Hepatocyte (in vitro differentiated cells): ENCODE measurements around the gene A3GALT2. TPM values are rescaled to one million over a fixed set of nuclear protein-coding genes. Genes with fewer than 3 reads are reported as not detected.

Experiments used
- DNase-seq: peaks from one replicate; pipeline ENCODE4 v3.0.0-alpha.2; 2016; ENCODE audit warnings: low spot score
- H2AFZ ChIP-seq: fragments of 200-600 bp; sonication (generic); 2 replicates; pipeline ENCODE4 v1.6.0; 2016; ENCODE audit warnings: antibody characterized with exemption, mild to moderate bottlenecking
- H3K27ac ChIP-seq: fragments of 200-600 bp; sonication (generic); 2 replicates; pipeline ENCODE4 v1.5.1; 2016; ENCODE audit warnings: mild to moderate bottlenecking
- H3K27me3 ChIP-seq: fragments of 200-600 bp; sonication (generic); 2 replicates; pipeline ENCODE4 v1.6.1; 2016
- H3K36me3 ChIP-seq: fragments of 200-600 bp; sonication (generic); replicated peaks from 2 replicates; pipeline ENCODE4 v1.5.1; 2016; ENCODE audit warnings: low read depth; ENCODE audit not compliant: insufficient read depth
- H3K4me1 ChIP-seq: fragments of 200-600 bp; sonication (generic); 2 replicates; pipeline ENCODE4 v1.5.1; 2016; ENCODE audit warnings: mild to moderate bottlenecking, moderate library complexity; ENCODE audit not compliant: insufficient read depth
- H3K4me2 ChIP-seq: fragments of 200-600 bp; sonication (generic); 2 replicates; pipeline ENCODE4 v1.6.0; 2016
- H3K4me3 ChIP-seq: fragments of 200-600 bp; sonication (generic); 2 replicates; pipeline ENCODE4 v1.5.1; 2016; ENCODE audit warnings: mild to moderate bottlenecking
- H3K79me2 ChIP-seq: fragments of 200-600 bp; sonication (generic); 2 replicates; pipeline ENCODE4 v1.6.0; 2017; ENCODE audit warnings: mild to moderate bottlenecking
- H3K9me2 ChIP-seq: fragments of 200-600 bp; sonication (generic); replicated peaks from 2 replicates; pipeline ENCODE4 v1.6.0; 2017; ENCODE audit warnings: mild to moderate bottlenecking; ENCODE audit not compliant: insufficient read depth
- H3K9me3 ChIP-seq: fragments of 200-600 bp; sonication (generic); 2 replicates; pipeline ENCODE4 v1.5.1; 2016; ENCODE audit warnings: low read depth, mild to moderate bottlenecking
- H4K20me1 ChIP-seq: fragments of 200-600 bp; sonication (generic); 2 replicates; pipeline ENCODE4 v1.6.0; 2016; ENCODE audit warnings: mild to moderate bottlenecking; ENCODE audit not compliant: insufficient read depth, poor library complexity, severe bottlenecking
- EZH2 ChIP-seq: fragments of 200-600 bp; sonication (generic); IDR thresholded peaks from 2 replicates; pipeline ENCODE4 v1.6.1; 2016; ENCODE audit warnings: antibody characterized with exemption, mild to moderate bottlenecking, borderline replicate concordance
- EZH2phosphoT487 ChIP-seq: fragments of 200-600 bp; sonication (generic); IDR thresholded peaks from one replicate; pipeline ENCODE4 v1.6.1; 2018; ENCODE audit warnings: antibody characterized with exemption, mild to moderate bottlenecking, low read depth, moderate library complexity; ENCODE audit not compliant: unreplicated experiment, severe bottlenecking
- WGBS: methylation state at CpG from one replicate; pipeline ENCODE4 v1.1.6; 2016; ENCODE audit warnings: low lambda C conversion rate; ENCODE audit errors: missing lambda C conversion rate; 5-methylcytosine and 5-hydroxymethylcytosine counted together
- polyA plus RNA-seq: library from polyadenylated mRNA; unstranded; fragments of >200 nt; fragmentation: Nextera tagmentation; extraction: Ambion mirVana; gene quantifications from 2 replicates; pipeline ENCODE4 v1.2.1, GENCODE V29; 2016
- total RNA-seq: library from RNA; depleted of rRNA; stranded (reverse); fragments of >200 nt; gene quantifications from 2 replicates; pipeline ENCODE4 v1.2.3, GENCODE V29; 2014
- TF ChIP-seq, protein P1 (sequence below): fragments of 200-600 bp; sonication (generic); IDR thresholded peaks from 2 replicates; pipeline ENCODE4 v1.5.1; 2016; ENCODE audit warnings: antibody characterized with exemption, mild to moderate bottlenecking; ENCODE audit not compliant: poor library complexity

The A3GALT2 gene
- total and polyA plus RNA-seq, 2 experiments from 2014 or later: not detected

- no peak overlapping the region for H3K27ac ChIP-seq
- H3K4me2 ChIP-seq: no peak overlapping the region
- no peaks in the 10 kb centered on the region for H3K9me2 ChIP-seq
- no peaks in the 10 kb centered on the region for H3K9me3 ChIP-seq
- H2AFZ ChIP-seq: no peak overlapping the region
- peaks cover 3% of the 10 kb centered on the region for H3K79me2 ChIP-seq
- TF ChIP-seq EZH2 (no peak), EZH2phosphoT487 (no peak)
- TF ChIP-seq, protein P1, sequence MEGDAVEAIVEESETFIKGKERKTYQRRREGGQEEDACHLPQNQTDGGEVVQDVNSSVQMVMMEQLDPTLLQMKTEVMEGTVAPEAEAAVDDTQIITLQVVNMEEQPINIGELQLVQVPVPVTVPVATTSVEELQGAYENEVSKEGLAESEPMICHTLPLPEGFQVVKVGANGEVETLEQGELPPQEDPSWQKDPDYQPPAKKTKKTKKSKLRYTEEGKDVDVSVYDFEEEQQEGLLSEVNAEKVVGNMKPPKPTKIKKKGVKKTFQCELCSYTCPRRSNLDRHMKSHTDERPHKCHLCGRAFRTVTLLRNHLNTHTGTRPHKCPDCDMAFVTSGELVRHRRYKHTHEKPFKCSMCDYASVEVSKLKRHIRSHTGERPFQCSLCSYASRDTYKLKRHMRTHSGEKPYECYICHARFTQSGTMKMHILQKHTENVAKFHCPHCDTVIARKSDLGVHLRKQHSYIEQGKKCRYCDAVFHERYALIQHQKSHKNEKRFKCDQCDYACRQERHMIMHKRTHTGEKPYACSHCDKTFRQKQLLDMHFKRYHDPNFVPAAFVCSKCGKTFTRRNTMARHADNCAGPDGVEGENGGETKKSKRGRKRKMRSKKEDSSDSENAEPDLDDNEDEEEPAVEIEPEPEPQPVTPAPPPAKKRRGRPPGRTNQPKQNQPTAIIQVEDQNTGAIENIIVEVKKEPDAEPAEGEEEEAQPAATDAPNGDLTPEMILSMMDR: no peak
- WGBS: 90% methylated on average over 22 of the region's 22 CpGs
- DNase-seq: no peak
- H3K36me3 ChIP-seq: peaks cover 14% of the 10 kb centered on the region
- no peak overlapping the region for H3K4me3 ChIP-seq
- H3K27me3 ChIP-seq: no peaks in the 10 kb centered on the region
- peaks cover 4% of the 10 kb centered on the region for H4K20me1 ChIP-seq
- H3K4me1 ChIP-seq: no peaks in the 10 kb centered on the region
These were observed 4.0 kb upstream of the A3GALT2 start for GRCh38 chr1:33324677-33325575.

- no peak overlapping the region for H3K27ac ChIP-seq
- H3K36me3 ChIP-seq: peaks cover 14% of the 10 kb centered on the region
These were observed 3.0 kb upstream of the A3GALT2 start for GRCh38 chr1:33323663-33324477.

GRCh38 chr1:33322870-33323585, 2.1 kb upstream of the A3GALT2 start:
- H3K27ac ChIP-seq: no peak overlapping the region
- 96% methylated on average over 10 of the region's 10 CpGs for WGBS
- peaks cover 14% of the 10 kb centered on the region for H3K36me3 ChIP-seq
- no peaks in the 10 kb centered on the region for H3K4me1 ChIP-seq
- TF ChIP-seq EZH2phosphoT487: no peak
- no peak for TF ChIP-seq EZH2
- TF ChIP-seq, protein P1: no peak
- no peak overlapping the region for H2AFZ ChIP-seq
- no peaks in the 10 kb centered on the region for H4K20me1 ChIP-seq
- H3K9me2 ChIP-seq: no peaks in the 10 kb centered on the region
- H3K79me2 ChIP-seq: no peaks in the 10 kb centered on the region
- H3K4me3 ChIP-seq: no peak overlapping the region
- H3K9me3 ChIP-seq: no peaks in the 10 kb centered on the region
- DNase-seq: no peak
- H3K27me3 ChIP-seq: no peaks in the 10 kb centered on the region
- no peak overlapping the region for H3K4me2 ChIP-seq

More at GRCh38 chr1:33323663-33324477, 3.0 kb upstream of the A3GALT2 start:
- 83% methylated on average over 14 of the region's 14 CpGs for WGBS
- Histone ChIP-seq H2AFZ (no peak overlapping the region), H3K27me3 (no peaks in the 10 kb centered on the region), H3K4me3 (no peak overlapping the region), H3K79me2 (no peaks in the 10 kb centered on the region), H3K9me2 (no peaks in the 10 kb centered on the region), H3K4me1 (no peaks in the 10 kb centered on the region), H3K9me3 (no peaks in the 10 kb centered on the region), H3K4me2 (no peak overlapping the region), H4K20me1 (peaks cover 3% of the 10 kb centered on the region)
- TF ChIP-seq, protein P1: no peak
- TF ChIP-seq EZH2 (no peak), EZH2phosphoT487 (no peak)
- DNase-seq: no peak
